Rectal smooth muscle tissue (tissue), 1 donor: ENCODE results near the gene MSN.
"Not testable (repeated sequence)": the region's sequence is repeated elsewhere in the genome, so short reads cannot be mapped to it uniquely, and the experiment has no call there.

Source experiments
- H3K27ac ChIP-seq: one replicate; pipeline ENCODE4 v1.7.0; 2013; ENCODE audit warnings: low read depth, low read length, inconsistent platforms
- H3K27me3 ChIP-seq: one replicate; pipeline ENCODE4 v1.7.0; 2013; ENCODE audit warnings: low read length; ENCODE audit not compliant: control insufficient read depth, insufficient read depth
- H3K36me3 ChIP-seq: one replicate; pipeline ENCODE4 v1.7.0; 2013; ENCODE audit warnings: low read length; ENCODE audit not compliant: control insufficient read depth, insufficient read depth
- H3K4me1 ChIP-seq: one replicate; pipeline ENCODE4 v1.7.0; 2013; ENCODE audit warnings: low read length; ENCODE audit not compliant: control insufficient read depth, insufficient read depth
- H3K4me3 ChIP-seq: one replicate; pipeline ENCODE4 v1.7.0; 2013; ENCODE audit warnings: low read length
- H3K9ac ChIP-seq: one replicate; pipeline ENCODE4 v1.7.0; 2013; ENCODE audit warnings: low read length

The MSN gene

DNA sequence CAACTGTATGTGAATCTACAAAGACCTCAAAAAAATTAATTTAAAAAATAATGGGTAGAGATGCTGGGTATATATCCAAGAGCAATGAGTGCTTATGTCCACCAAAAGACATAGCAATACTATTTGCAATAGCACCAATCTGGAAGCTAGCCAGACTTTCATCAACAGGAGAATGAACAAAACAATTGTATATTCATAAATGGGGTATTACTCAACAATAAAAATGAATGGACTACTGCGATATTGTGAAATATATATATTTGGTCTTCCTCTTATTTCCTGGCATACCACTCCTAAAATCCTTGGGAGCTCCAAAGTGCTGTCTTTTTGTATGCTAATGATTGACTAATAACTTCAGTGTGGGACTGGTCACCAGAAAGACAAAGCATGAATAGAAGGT, 77.5 kb downstream of the MSN start:
- peaks cover 8% of the 10 kb centered on the region for H3K36me3 ChIP-seq
- no peak overlapping the region for H3K4me3 ChIP-seq
- no peak overlapping the region for H3K27ac ChIP-seq
- H3K4me1 ChIP-seq: no peaks in the 10 kb centered on the region
- H3K27me3 ChIP-seq: no peaks in the 10 kb centered on the region
- no peak overlapping the region for H3K9ac ChIP-seq

- no peaks in the 10 kb centered on the region for H3K27me3 ChIP-seq
- no peak overlapping the region for H3K9ac ChIP-seq
- no peaks in the 10 kb centered on the region for H3K4me1 ChIP-seq
- H3K36me3 ChIP-seq: peaks cover 3% of the 10 kb centered on the region
- no peak overlapping the region for H3K4me3 ChIP-seq
- H3K27ac ChIP-seq: no peak overlapping the region
Observed at GRCh38 chrX:65745427-65745826, 78.0 kb downstream of the MSN start.

- no peaks in the 10 kb centered on the region for H3K27me3 ChIP-seq
- peaks cover 3% of the 10 kb centered on the region for H3K36me3 ChIP-seq
- no peak overlapping the region for H3K4me3 ChIP-seq
- no peak overlapping the region for H3K27ac ChIP-seq
- no peaks in the 10 kb centered on the region for H3K4me1 ChIP-seq
- no peak overlapping the region for H3K9ac ChIP-seq
Observed at GRCh38 chrX:65745992-65746391, 78.5 kb downstream of the MSN start.

DNA sequence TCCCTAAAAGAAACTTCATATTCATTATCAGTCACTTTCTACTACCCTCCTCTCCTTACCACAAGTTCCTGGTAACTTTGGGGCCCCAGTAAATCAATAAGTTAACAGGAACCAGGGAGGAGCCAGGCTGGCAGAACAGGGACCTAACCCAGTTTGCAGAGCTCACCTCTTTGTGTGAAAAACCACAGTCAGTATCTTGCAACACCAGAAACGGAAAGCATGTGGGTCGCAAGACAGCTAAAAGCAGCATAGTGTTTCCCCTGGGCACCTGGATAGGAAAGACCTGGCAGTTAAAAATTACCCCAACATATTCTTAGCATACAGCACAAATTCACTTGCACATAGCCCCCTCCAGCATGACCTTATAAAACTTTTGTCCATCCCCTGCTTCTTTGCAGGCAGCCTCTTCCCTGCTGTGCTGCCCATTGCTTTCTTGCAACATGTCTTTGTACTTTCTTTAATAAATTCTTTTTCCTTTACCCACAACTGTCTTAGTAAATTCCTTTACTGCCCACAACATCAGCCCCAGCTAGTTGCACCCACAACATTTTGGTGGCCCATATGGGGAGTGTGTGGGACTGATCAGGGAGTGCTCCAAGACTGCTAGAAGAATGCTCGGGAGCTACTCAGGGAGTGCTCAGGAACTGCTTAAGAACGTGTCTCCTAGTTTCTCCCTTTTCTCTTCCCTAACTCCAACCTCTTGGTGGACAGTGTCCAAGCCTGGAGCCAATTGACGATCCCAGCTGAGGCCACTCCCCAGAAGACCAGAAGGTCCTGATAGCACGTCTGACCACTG, 83.4 kb downstream of the MSN start:
- Histone ChIP-seq H3K27ac (no peak overlapping the region), H3K36me3 (no peaks in the 10 kb centered on the region), H3K4me1 (no peaks in the 10 kb centered on the region), H3K9ac (no peak overlapping the region), H3K4me3 (no peak overlapping the region), H3K27me3 (no peaks in the 10 kb centered on the region)

DNA sequence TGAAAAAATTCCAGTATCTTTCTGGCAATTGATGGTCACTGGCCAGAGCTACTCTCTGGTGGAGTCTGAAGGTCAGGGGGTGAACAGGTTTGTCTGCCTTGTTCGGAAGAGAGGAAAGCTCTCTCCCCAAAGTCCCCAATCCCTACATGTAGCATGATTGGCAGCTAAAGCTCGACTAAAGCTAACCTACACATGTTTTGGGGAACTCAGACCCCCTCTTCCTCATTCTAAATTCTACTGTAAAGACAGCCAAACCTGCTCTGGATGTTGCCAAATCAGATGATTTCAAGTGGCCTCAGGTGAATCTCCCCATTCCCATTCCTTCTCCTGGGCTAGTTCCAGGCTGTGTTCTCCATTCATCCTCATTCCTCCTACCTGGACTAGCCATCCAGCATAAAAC, 84.1 kb downstream of the MSN start:
- Histone ChIP-seq H3K27ac (no peak overlapping the region), H3K4me1 (no peaks in the 10 kb centered on the region), H3K9ac (no peak overlapping the region), H3K4me3 (no peak overlapping the region), H3K36me3 (no peaks in the 10 kb centered on the region), H3K27me3 (no peaks in the 10 kb centered on the region)

- Histone ChIP-seq H3K9ac (no peak overlapping the region), H3K36me3 (no peaks in the 10 kb centered on the region), H3K4me3 (no peak overlapping the region), H3K4me1 (no peaks in the 10 kb centered on the region), H3K27ac (no peak overlapping the region), H3K27me3 (no peaks in the 10 kb centered on the region)
Observed at GRCh38 chrX:65752294-65752693, 84.8 kb downstream of the MSN start.

- no peak overlapping the region for H3K9ac ChIP-seq
- H3K4me1 ChIP-seq: no peaks in the 10 kb centered on the region
- H3K36me3 ChIP-seq: no peaks in the 10 kb centered on the region
- H3K4me3 ChIP-seq: no peak overlapping the region
- H3K27ac ChIP-seq: no peak overlapping the region
- H3K27me3 ChIP-seq: no peaks in the 10 kb centered on the region
Observed at GRCh38 chrX:65755786-65756185, 88.3 kb downstream of the MSN start.

- no peak overlapping the region for H3K4me3 ChIP-seq
- H3K9ac ChIP-seq: no peak overlapping the region
- H3K36me3 ChIP-seq: no peaks in the 10 kb centered on the region
- no peaks in the 10 kb centered on the region for H3K27me3 ChIP-seq
- no peak overlapping the region for H3K27ac ChIP-seq
- no peaks in the 10 kb centered on the region for H3K4me1 ChIP-seq
Observed at GRCh38 chrX:65757943-65758342, 90.5 kb downstream of the MSN start.

DNA sequence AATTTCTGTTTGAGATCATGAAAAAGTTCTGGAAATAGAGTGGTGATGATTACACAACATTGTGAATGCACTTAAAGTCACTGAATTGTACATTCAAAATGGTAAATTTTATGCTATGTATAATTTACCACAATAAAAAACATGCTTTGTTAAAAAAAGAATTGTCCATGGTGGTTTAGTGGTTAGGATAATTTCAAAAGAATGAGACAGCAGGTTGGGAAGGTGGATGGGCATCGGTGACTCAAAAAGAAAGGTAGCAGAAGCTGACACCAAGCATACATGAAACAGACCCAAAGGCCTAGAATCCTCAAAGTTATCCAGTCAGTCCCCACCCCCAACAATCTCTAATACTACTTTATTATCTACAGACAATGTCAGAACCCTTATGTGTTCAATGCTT, 91.1 kb downstream of the MSN start:
- no peaks in the 10 kb centered on the region for H3K27me3 ChIP-seq

GRCh38 chrX:65759525-65759924, 92.1 kb downstream of the MSN start:
- not testable (repeated sequence) for H3K4me1 ChIP-seq, H3K9ac ChIP-seq, H3K27me3 ChIP-seq, H3K27ac ChIP-seq, H3K36me3 ChIP-seq, H3K4me3 ChIP-seq

More for the DNA sequence above, 91.1 kb downstream of the MSN start:
- Histone ChIP-seq H3K4me1 (no peaks in the 10 kb centered on the region), H3K4me3 (no peak overlapping the region), H3K36me3 (no peaks in the 10 kb centered on the region), H3K9ac (no peak overlapping the region), H3K27ac (no peak overlapping the region)

DNA sequence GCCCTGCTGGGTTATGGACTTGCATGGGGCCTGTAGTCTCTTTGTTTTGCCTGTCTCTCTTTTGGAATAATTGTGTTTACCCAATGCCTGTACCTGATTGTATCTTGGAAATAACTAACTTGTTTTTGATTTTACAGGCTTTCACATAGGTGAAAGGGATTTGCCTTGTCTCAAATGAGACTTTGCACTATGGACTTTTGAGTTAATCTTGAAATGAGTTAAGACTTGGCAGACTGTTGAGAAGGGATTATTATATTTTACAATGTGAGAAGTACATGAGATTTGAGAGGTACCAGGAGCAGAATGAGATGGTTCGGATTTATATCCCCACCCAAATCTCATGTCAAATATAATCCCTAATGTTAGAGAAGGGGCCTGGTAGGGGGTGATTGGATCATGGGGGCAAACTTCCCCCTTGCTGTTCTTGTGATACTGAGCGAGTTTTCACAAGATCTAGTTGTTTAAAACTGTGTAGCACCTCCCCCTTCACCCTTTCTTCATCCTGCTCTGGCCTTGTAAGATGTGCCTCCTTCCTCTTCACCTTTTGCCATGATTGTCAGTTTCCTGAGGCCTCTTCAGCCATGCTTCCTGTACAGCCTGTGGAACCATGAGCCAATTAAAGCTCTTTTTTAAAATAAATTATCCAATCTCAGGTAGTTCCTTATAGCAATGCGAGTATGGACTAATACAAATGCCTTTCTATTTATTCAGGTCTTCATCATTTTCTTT, 102.3 kb downstream of the MSN start:
- Histone ChIP-seq H3K9ac (no peak overlapping the region), H3K4me3 (no peak overlapping the region), H3K27ac (no peak overlapping the region), H3K4me1 (no peaks in the 10 kb centered on the region), H3K36me3 (no peaks in the 10 kb centered on the region), H3K27me3 (peaks cover 2% of the 10 kb centered on the region)

- H3K4me1 ChIP-seq: no peaks in the 10 kb centered on the region
- H3K27me3 ChIP-seq: no peaks in the 10 kb centered on the region
- no peak overlapping the region for H3K4me3 ChIP-seq
- H3K36me3 ChIP-seq: no peaks in the 10 kb centered on the region
- H3K9ac ChIP-seq: no peak overlapping the region
- H3K27ac ChIP-seq: no peak overlapping the region
Observed at GRCh38 chrX:65772842-65773241, 105.4 kb downstream of the MSN start.

DNA sequence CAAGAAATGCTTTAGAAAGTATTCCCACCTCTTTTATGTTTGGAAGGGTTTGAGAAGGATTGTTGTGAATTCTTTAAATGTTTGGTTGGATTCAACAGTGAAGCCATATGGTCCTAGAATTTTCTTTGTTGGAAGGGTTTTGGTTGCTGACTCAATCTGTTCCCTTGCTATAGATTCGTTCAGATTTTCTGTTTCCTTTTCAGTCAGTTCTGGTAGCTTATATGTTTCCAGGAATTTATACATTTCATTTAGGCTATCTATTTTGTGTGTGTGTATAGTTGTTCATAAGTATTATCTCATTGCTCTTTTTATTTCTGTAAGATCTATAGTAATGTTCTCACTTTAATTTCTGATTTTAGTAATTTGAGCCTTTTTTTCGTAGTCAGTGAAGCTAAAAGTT, 114.4 kb downstream of the MSN start:
- H3K9ac ChIP-seq: no peak overlapping the region
- H3K27ac ChIP-seq: no peak overlapping the region
- H3K4me1 ChIP-seq: no peaks in the 10 kb centered on the region
- H3K36me3 ChIP-seq: no peaks in the 10 kb centered on the region
- H3K4me3 ChIP-seq: no peak overlapping the region
- H3K27me3 ChIP-seq: no peaks in the 10 kb centered on the region
